EH (cell line): ENCODE measurements around the gene CCDC121.

Experiments used
- DNase-seq: peaks from one replicate; pipeline ENCODE4 v3.0.0-alpha.2; 2015; ENCODE audit warnings: low read depth

The CCDC121 gene

DNA sequence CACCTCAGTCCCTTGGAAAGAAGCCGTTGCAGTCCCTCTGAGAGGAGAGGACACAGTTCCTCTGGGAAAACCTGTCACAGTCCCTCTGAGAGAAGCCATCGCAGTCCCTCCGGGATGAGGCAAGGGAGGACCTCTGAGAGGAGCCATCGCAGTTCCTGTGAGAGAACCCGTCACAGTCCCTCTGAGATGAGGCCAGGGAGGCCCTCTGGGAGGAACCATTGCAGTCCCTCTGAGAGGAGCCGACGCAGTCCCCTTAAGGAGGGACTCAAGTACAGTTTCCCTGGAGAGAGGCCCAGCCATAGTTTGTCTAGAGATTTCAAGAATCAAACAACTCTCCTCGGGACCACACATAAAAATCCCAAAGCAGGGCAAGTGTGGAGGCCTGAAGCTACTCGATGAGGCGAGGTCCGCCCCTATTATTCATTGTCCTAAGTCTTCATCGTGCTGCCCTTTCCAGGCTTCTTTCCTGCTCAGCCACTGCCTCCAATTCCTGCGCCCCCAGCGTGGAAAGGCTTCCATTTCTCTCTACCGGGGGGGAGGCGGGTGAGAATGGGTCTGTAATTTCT, 46.6 kb downstream of the CCDC121 start:
- DNase-seq, result no peak

- no peak for DNase-seq
Measured at GRCh38 chr2:27581417-27582128, 47.2 kb downstream of the CCDC121 start.
